Neutrophil (primary cell): Measurements from ENCODE around the gene CTNND2.

Experiments used
- H3K27ac ChIP-seq: fragments of 200-600 bp; sonication (generic); 2 replicates; pipeline ENCODE4 v1.5.1; 2016; ENCODE audit warnings: mild to moderate bottlenecking, moderate library complexity
- H3K27me3 ChIP-seq: fragments of 200-600 bp; sonication (generic); 2 replicates; pipeline ENCODE4 v1.6.0; 2016; ENCODE audit warnings: mild to moderate bottlenecking
- H3K36me3 ChIP-seq: fragments of 200-600 bp; sonication (generic); 2 replicates; pipeline ENCODE4 v1.5.1; 2017
- H3K4me1 ChIP-seq, 2 experiments: fragments of 200-600 bp in 1 of 2; sonication (generic) in 1 of 2; 1 replicate in 1 of 2; 2 replicates in 1 of 2; pipeline versions ENCODE4 v1.5.1 to v1.6.1; 2013 to 2016; ENCODE audit warnings: low read depth in 1 of 2, low read length in 1 of 2, mild to moderate bottlenecking in 1 of 2, moderate library complexity in 1 of 2; ENCODE audit not compliant: control insufficient read depth in 1 of 2, insufficient read depth in 1 of 2
- H3K4me3 ChIP-seq, 2 experiments: fragments of 200-600 bp in 1 of 2; sonication (generic) in 1 of 2; 1 replicate in 1 of 2; 2 replicates in 1 of 2; pipeline ENCODE4 v1.5.1; 2013 to 2016; ENCODE audit warnings: low read depth in 1 of 2, low read length in 1 of 2, mild to moderate bottlenecking in 1 of 2, moderate library complexity in 1 of 2
- H3K9me3 ChIP-seq: fragments of 200-600 bp; sonication (generic); 2 replicates; pipeline ENCODE4 v1.5.1; 2016
- TF ChIP-seq, protein P1 (sequence below): fragments of 200-600 bp; sonication (generic); IDR thresholded peaks from 2 replicates; pipeline ENCODE4 v1.5.1; 2016; ENCODE audit warnings: antibody characterized with exemption

Gene CTNND2

DNA sequence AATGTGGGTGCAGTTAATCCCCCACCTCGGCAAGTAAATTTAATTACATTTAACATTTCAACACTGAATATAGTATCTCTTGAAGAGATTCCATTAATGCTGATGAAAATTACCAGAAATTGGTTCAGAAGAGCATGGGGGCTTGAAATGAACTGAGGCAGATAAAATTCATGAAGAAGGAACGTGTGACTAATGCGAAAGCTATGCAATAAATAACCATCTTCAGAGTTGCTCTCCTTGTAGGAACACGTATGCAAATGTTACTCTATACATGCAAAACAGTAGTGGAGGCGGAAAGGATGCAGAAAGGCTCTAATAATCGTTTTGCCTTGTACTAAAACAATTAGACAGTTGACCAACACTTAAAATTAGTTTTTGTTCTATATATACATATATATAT is 320.2 kb downstream of the CTNND2 start:
- Histone ChIP-seq H3K27ac (no peak overlapping the region), H3K27me3 (no peaks in the 10 kb centered on the region), H3K9me3 (no peaks in the 10 kb centered on the region), H3K4me1 (no peaks in the 10 kb centered on the region), H3K4me3 (no peak overlapping the region), H3K36me3 (no peaks in the 10 kb centered on the region)
- TF ChIP-seq, protein P1, sequence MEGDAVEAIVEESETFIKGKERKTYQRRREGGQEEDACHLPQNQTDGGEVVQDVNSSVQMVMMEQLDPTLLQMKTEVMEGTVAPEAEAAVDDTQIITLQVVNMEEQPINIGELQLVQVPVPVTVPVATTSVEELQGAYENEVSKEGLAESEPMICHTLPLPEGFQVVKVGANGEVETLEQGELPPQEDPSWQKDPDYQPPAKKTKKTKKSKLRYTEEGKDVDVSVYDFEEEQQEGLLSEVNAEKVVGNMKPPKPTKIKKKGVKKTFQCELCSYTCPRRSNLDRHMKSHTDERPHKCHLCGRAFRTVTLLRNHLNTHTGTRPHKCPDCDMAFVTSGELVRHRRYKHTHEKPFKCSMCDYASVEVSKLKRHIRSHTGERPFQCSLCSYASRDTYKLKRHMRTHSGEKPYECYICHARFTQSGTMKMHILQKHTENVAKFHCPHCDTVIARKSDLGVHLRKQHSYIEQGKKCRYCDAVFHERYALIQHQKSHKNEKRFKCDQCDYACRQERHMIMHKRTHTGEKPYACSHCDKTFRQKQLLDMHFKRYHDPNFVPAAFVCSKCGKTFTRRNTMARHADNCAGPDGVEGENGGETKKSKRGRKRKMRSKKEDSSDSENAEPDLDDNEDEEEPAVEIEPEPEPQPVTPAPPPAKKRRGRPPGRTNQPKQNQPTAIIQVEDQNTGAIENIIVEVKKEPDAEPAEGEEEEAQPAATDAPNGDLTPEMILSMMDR = no peak

DNA sequence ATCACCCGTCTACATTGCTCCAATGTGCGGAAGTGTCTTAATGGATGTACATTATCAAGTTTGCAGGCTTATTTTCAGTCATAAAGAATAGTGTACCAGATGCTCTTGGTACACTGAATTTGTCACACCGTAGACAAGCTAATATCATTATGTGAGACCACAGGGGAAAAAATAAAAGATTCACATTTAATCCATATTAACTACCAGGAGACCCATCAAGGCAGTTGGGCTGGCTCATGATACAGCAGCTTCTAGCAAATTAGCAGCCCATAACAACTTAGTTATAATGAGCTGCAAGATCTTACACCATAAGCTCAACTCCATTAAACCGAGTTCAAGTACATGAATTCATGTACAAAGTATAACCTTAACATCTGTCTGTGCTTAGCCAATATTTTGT is 324.9 kb downstream of the CTNND2 start:
- no peaks in the 10 kb centered on the region for H3K4me1 ChIP-seq
- no peak overlapping the region for H3K27ac ChIP-seq
- H3K36me3 ChIP-seq = no peaks in the 10 kb centered on the region
- H3K9me3 ChIP-seq = no peaks in the 10 kb centered on the region
- TF ChIP-seq, protein P1 = no peak
- H3K4me3 ChIP-seq = no peak overlapping the region
- no peaks in the 10 kb centered on the region for H3K27me3 ChIP-seq

DNA sequence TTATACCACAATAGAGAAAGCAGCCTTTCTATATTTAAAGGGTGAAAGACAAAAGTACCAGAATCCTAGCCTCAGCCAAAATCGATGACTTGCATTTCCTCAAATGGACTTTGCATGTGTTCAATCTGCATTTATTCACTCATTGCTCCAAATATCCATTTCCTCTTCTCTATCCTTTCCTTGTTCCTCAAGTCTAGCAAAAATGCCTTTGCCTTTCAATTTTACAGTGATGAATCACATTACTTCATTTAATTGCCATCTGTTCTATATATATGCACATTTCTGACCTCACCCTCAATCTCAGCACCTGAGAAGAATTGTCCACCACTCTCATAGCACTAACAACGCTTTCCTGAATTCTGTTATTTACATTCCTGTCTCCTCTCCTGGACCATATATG is 329.5 kb downstream of the CTNND2 start:
- Histone ChIP-seq H3K9me3 (no peaks in the 10 kb centered on the region), H3K36me3 (no peaks in the 10 kb centered on the region), H3K27ac (no peak overlapping the region), H3K27me3 (no peaks in the 10 kb centered on the region), H3K4me1 (no peaks in the 10 kb centered on the region), H3K4me3 (no peak overlapping the region)
- TF ChIP-seq, protein P1 = no peak

DNA sequence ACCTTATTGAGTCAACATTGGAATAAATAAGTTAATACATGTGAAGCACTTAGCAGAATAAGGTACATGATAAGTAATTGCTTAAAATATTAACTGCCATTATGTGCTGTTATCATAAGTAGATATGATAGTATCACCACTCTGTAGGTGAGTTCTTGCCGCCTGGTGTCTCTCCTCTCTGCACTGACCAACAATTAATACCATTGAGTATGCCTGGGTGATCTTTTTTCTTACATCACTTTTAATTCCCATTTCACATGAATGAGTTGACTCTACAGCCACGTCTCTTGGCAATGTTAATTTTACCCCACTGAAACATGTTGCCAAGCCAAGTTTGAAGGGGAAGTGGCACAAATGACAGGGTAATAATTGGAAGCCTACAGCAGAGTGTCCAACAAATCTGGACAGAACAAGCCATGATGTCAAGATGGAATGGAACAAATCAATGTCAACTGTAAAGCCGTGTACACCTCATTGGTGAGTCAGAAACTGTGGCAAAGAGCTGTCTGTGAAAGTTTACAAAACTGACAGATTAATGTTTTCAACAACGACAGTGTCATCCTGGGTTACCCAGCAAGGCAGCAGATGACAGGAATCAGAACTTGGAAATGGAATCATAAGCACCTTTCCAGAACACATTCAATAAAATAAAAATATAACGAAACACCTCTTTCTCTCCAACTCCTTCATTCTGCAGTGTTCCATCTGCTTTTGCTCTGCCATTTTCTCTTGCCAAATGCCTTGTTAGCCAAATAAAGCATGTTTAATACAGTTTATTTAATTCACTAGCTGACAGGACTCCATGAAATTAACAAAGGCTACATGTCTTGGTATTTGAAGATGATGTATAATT is 330.9 kb downstream of the CTNND2 start:
- no peak overlapping the region for H3K27ac ChIP-seq
- H3K4me1 ChIP-seq = no peaks in the 10 kb centered on the region
- no peak overlapping the region for H3K4me3 ChIP-seq
- H3K27me3 ChIP-seq = no peaks in the 10 kb centered on the region
- no peaks in the 10 kb centered on the region for H3K36me3 ChIP-seq
- no peaks in the 10 kb centered on the region for H3K9me3 ChIP-seq
- TF ChIP-seq, protein P1 = no peak

DNA sequence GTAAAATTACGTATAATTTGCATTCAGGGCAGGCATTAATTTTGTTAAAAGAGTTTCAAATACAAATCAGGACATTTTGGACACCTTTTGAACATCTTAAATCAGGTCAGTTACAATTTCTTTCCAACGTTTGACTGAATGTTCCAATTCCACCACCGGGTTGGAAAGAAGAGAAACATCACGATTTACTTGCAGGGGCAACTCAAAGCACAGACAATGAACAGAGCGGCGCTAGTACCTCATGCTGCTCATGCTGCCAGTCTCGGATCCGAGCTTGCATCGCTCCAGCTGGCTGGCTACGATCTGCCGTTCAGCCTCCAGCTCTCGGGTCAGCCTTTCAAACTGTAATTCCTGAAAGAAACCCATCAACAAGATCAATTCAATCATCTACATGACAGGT is 339.5 kb downstream of the CTNND2 start:
- Histone ChIP-seq H3K4me1 (no peaks in the 10 kb centered on the region), H3K27me3 (no peaks in the 10 kb centered on the region), H3K9me3 (no peaks in the 10 kb centered on the region), H3K36me3 (no peaks in the 10 kb centered on the region), H3K27ac (no peak overlapping the region), H3K4me3 (no peak overlapping the region)
- TF ChIP-seq, protein P1 = no peak
